Mesothelial cell of epicardium (in vitro differentiated cells): ENCODE results near the gene ZMYND8. TPM values are rescaled to one million over a fixed set of nuclear protein-coding genes. Genes with fewer than 3 reads are reported as not detected.
A peak's percentile ranks its signal among the peaks of the same experiment; 100 is the strongest.
"Not testable (repeated sequence)": the region's sequence is repeated elsewhere in the genome, so short reads cannot be mapped to it uniquely, and the experiment has no call there.

Experiments
- DNase-seq, 2 experiments: peaks; one replicate each; pipeline ENCODE4 v3.0.0; 2021; ENCODE audit warnings: low spot score in 2 of 2; ENCODE audit not compliant: unreplicated experiment in 2 of 2
- H3K27ac Mint-ChIP-seq: 2 replicates; pipeline ENCODE4 v1.8.0; 2021; ENCODE audit warnings: mixed read lengths
- H3K27me3 Mint-ChIP-seq: 2 replicates; pipeline ENCODE4 v1.8.0; 2021; ENCODE audit warnings: low read depth, mixed read lengths
- H3K36me3 Mint-ChIP-seq: 2 replicates; pipeline ENCODE4 v1.8.0; 2021; ENCODE audit warnings: mixed read lengths
- H3K4me1 Mint-ChIP-seq: 2 replicates; pipeline ENCODE4 v1.8.0; 2021; ENCODE audit warnings: mixed read lengths
- H3K4me3 Mint-ChIP-seq: 2 replicates; pipeline ENCODE4 v1.8.0; 2021; ENCODE audit warnings: mild to moderate bottlenecking, moderate library complexity, mixed read lengths
- H3K9me3 Mint-ChIP-seq: 2 replicates; pipeline ENCODE4 v1.8.0; 2021; ENCODE audit warnings: mixed read lengths
- total RNA-seq: library from RNA; stranded (reverse); gene quantifications from 3 replicates; pipeline ENCODE4 v1.2.1, GENCODE V29; 2021
- TF ChIP-seq, protein P1 (sequence below): fragments of 200-600 bp; sonication (generic); IDR thresholded peaks from one replicate; pipeline ENCODE4 v1.5.0; 2021; ENCODE audit warnings: antibody characterized with exemption; ENCODE audit not compliant: unreplicated experiment

Gene ZMYND8
- total RNA-seq, 1 donor from 2014 or later, result 120 TPM

DNA sequence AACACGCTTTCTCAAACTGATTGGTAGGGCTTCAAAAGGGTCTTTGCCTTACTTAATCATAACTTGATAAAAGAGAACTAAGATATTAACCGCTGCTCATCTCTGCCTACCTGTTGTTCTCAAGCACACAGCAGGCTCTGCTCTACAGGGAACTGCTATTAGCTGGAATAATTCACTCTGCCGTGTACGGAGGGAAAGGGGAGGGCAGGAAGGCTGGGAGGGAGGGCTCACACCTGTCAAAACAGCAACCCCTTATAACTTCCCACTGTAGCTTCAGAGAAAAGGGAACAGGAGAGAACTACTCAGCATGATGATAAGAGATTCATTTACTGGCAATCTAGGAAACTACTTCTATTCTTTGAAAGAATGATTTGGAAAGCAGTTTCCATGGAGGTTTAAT is 75.1 kb downstream of the ZMYND8 start:
- Mint-ChIP-seq H3K36me3 (peaks cover 54% of the 10 kb centered on the region), H3K27me3 (no peaks in the 10 kb centered on the region), H3K27ac (peak overlapping the region; percentile 95), H3K4me1 (peaks cover 15% of the 10 kb centered on the region), H3K9me3 (no peaks in the 10 kb centered on the region), H3K4me3 (no peak overlapping the region)
- no peak for DNase-seq
- TF ChIP-seq, protein P1, sequence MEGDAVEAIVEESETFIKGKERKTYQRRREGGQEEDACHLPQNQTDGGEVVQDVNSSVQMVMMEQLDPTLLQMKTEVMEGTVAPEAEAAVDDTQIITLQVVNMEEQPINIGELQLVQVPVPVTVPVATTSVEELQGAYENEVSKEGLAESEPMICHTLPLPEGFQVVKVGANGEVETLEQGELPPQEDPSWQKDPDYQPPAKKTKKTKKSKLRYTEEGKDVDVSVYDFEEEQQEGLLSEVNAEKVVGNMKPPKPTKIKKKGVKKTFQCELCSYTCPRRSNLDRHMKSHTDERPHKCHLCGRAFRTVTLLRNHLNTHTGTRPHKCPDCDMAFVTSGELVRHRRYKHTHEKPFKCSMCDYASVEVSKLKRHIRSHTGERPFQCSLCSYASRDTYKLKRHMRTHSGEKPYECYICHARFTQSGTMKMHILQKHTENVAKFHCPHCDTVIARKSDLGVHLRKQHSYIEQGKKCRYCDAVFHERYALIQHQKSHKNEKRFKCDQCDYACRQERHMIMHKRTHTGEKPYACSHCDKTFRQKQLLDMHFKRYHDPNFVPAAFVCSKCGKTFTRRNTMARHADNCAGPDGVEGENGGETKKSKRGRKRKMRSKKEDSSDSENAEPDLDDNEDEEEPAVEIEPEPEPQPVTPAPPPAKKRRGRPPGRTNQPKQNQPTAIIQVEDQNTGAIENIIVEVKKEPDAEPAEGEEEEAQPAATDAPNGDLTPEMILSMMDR, result no peak

DNA sequence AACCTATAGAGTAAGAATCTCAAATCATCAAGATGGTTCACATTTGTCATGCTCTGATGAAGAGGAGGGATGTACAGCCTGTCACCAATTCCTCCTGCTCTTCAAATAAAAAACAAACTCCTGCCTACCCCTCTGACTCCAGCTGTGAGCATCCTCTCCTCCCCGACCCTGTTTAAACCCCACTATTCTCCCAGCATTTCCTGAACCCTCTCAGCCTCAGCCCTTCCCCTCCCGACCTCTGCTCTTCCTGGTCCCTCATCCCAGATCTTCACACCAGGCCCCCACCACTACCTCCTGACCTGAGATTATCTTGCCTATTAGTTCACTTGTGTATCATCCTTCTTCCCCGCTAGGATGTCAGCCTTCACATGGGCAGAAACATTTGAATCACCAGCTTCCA is 75.8 kb downstream of the ZMYND8 start:
- H3K27me3 Mint-ChIP-seq, result no peaks in the 10 kb centered on the region
- peaks cover 59% of the 10 kb centered on the region for H3K36me3 Mint-ChIP-seq
- H3K4me3 Mint-ChIP-seq, result no peak overlapping the region
- DNase-seq, result no peak
- H3K9me3 Mint-ChIP-seq, result no peaks in the 10 kb centered on the region
- H3K27ac Mint-ChIP-seq, result peak overlapping the region; percentile 58
- H3K4me1 Mint-ChIP-seq, result peaks cover 15% of the 10 kb centered on the region
- TF ChIP-seq, protein P1, result no peak

DNA sequence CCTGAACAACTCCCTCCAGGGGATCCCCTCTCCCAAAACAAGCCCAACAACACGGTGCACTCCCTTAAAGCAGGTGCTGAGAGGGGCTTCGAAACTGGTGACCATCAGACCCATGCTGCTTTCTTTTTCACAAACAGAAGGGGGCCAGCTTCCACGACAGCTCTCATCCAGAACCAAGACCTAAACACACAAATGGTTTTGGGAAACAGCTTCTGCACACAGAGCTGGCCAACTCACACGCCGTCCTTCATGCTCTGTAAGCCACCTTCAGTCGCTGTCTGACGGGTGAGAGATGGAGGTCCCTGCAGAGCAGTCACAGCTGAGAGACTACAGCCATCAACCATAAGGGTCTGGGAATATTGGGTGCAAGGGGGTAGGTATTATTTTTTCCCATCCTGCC is 76.3 kb downstream of the ZMYND8 start:
- TF ChIP-seq, protein P1, result no peak
- no peaks in the 10 kb centered on the region for H3K9me3 Mint-ChIP-seq
- H3K27me3 Mint-ChIP-seq, result no peaks in the 10 kb centered on the region
- H3K36me3 Mint-ChIP-seq, result peaks cover 56% of the 10 kb centered on the region
- no peak overlapping the region for H3K27ac Mint-ChIP-seq
- no peak for DNase-seq
- no peak overlapping the region for H3K4me3 Mint-ChIP-seq
- H3K4me1 Mint-ChIP-seq, result peaks cover 17% of the 10 kb centered on the region

DNA sequence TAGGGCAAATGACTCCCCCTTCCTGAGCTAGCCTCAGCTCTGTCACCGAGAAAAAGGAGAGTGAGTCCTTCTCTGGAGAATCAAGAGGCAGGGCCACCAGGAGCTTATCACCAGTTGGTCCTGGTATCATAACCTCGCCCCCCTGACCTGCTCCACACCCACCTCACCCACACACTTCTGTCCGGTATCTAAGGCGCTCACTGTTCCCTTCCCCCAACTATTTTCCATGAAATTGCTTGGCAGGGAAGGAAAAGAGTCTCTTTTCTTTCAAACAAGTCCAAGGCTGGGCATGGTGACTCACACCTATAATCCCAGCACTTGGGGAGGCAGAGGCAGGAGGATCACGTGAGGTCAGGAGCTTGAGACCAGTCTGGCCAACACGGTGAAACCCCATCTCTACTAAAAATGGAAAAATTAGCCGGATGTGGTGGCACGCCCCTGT is 77.6 kb downstream of the ZMYND8 start:
- H3K27ac Mint-ChIP-seq, result no peak overlapping the region

DNA sequence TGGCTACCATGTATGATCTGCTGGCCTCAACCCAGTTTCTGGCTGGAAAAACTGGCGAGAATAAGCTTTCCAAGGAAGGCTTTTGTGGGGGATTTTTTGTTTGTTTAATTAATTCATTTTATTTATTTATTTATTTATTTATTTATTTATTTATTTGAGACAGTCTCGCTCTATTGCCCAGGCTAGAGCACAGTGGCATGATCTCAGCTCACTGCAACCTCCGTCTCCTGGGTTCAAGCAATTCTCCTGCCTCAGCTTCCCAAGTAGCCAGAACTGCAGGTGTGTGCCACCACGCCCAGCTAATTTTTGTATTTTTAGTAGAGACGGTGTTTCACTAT is 79.0 kb downstream of the ZMYND8 start:
- Mint-ChIP-seq H3K36me3 (peaks cover 52% of the 10 kb centered on the region), H3K4me1 (peaks cover 29% of the 10 kb centered on the region), H3K27ac (peak overlapping the region; percentile 37)
- not testable (repeated sequence) for H3K27me3 Mint-ChIP-seq, H3K9me3 Mint-ChIP-seq, DNase-seq, H3K4me3 Mint-ChIP-seq

More for the DNA sequence above, 77.6 kb downstream of the ZMYND8 start:
- peaks cover 48% of the 10 kb centered on the region for H3K36me3 Mint-ChIP-seq
- no peak for DNase-seq
- no peak overlapping the region for H3K4me3 Mint-ChIP-seq
- no peaks in the 10 kb centered on the region for H3K9me3 Mint-ChIP-seq
- peaks cover 23% of the 10 kb centered on the region for H3K4me1 Mint-ChIP-seq
- H3K27me3 Mint-ChIP-seq, result no peaks in the 10 kb centered on the region
- TF ChIP-seq, protein P1, result no peak

DNA sequence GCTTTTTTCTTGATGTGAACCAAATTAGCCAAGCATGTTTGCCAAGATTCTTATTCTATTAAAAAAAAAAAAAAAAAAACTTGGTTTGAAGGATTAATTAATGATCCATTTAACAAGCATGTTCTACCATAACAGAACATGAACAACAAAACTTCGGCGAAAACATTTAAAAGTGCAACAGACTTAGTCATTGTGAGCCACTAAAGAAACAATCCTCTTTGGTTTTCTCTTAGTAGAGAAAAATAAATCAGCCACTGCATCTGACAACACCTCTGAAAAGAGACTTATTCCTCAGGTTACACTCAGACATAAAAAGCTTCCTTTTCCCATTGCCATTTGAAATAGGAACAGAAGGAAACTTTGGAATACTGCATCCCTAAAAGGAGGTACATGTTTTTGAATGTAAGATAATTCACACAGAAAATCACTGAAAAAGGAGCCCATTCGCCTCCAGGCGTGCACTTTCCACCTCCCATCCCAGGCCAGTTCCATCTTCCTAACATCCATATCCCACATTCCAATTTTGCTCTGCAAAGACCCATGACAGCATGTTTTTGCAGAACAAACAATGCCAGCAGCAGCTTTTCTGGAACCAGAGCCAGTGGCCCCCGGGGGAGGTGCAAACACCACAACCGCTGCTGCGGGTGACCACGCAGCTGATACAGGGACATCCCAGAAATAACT is 79.5 kb downstream of the ZMYND8 start:
- Mint-ChIP-seq H3K36me3 (peaks cover 52% of the 10 kb centered on the region), H3K27ac (peak overlapping the region; percentile 37), H3K27me3 (no peaks in the 10 kb centered on the region), H3K9me3 (no peaks in the 10 kb centered on the region), H3K4me1 (peaks cover 27% of the 10 kb centered on the region), H3K4me3 (no peak overlapping the region)
- no peak for DNase-seq
- TF ChIP-seq, protein P1, result no peak
